Measurements from ENCODE around the gene LCOR. TPM values are rescaled to one million over a fixed set of nuclear protein-coding genes. Genes with fewer than 3 reads are reported as not detected.

Gene LCOR
- total RNA-seq, 1 experiment from 2014 or later = 42.1 TPM

- H3K23me2 ChIP-seq (ENCODE audit: insufficient read length, low read depth, low read length, poor library complexity, severe bottlenecking) = no peaks in the 10 kb centered on the region
- no peaks in the 10 kb centered on the region for H3K4me1 ChIP-seq (ENCODE audit: insufficient read depth, low read length)
- no peak overlapping the region for H3K4ac ChIP-seq (ENCODE audit: low read depth, low read length)
- H2BK15ac ChIP-seq (ENCODE audit: low read depth, low read length) = no peak overlapping the region
- no peak overlapping the region for H3K23ac ChIP-seq (ENCODE audit: insufficient read length, low read depth, low read length)
- H3K9me3 ChIP-seq (ENCODE audit: control insufficient read depth, low read depth, low read length) = no peaks in the 10 kb centered on the region
- peaks cover 0 to 18% (median 13%) of the 10 kb centered on the region in 3 experiments; a peak in 4 of 7 replicates for H3K36me3 Mint-ChIP-seq (ENCODE audit: insufficient read depth in 1 of 3, low read depth in 3 of 3)
- TF ChIP-seq CTCF (conservative IDR thresholded peaks at IDR 0.05) = no peak
- no peak overlapping the region for H2BK5ac ChIP-seq (ENCODE audit: insufficient read length, low read length)
- peaks cover 4% of the 10 kb centered on the region for H3K79me1 ChIP-seq (ENCODE audit: insufficient read depth, low read depth, low read length, poor library complexity, severe bottlenecking)
- H3K4me3 Mint-ChIP-seq = no peak overlapping the region
- H2AK5ac ChIP-seq (ENCODE audit: insufficient read length, low read length) = no peak overlapping the region
- H3T11ph ChIP-seq (ENCODE audit: low read length) = no peak overlapping the region
- no peaks in the 10 kb centered on the region for H3K9me3 Mint-ChIP-seq
- peaks cover 6% of the 10 kb centered on the region for H3K79me2 ChIP-seq (ENCODE audit: insufficient read depth, low read length)
- H3K18ac ChIP-seq (ENCODE audit: insufficient read length, low read depth, low read length) = no peak overlapping the region
- H3K4me1 Mint-ChIP-seq = peaks cover 32 to 41% of the 10 kb centered on the region in 2 experiments
- no peak overlapping the region for H3K9ac ChIP-seq (ENCODE audit: extremely low read depth, insufficient read length, low read length)
- no peak overlapping the region for H4K5ac ChIP-seq (ENCODE audit: insufficient read length, low read depth, low read length)
- H2BK20ac ChIP-seq (ENCODE audit: low read depth, low read length, poor library complexity, severe bottlenecking) = no peak overlapping the region
- no peak overlapping the region for H4K91ac ChIP-seq (ENCODE audit: insufficient read length, low read depth, low read length)
- no peaks in the 10 kb centered on the region for H3K27me3 Mint-ChIP-seq (ENCODE audit: low read depth)
- no peaks in the 10 kb centered on the region for H3K27me3 ChIP-seq (ENCODE audit: insufficient read depth, low read length)
- no peak overlapping the region for H3K56ac ChIP-seq (ENCODE audit: insufficient read length, low read depth, low read length)
- DNase-seq = no peak
- H2BK120ac ChIP-seq (ENCODE audit: low read depth, low read length, poor library complexity, severe bottlenecking) = no peak overlapping the region
- WGBS (ENCODE audit: extremely low coverage, insufficient read length, low lambda C conversion rate) = no CpG with 5 or more reads among the region's 4 CpGs
- H4K20me1 ChIP-seq (ENCODE audit: control insufficient read depth, insufficient read depth, insufficient read length) = no peaks in the 10 kb centered on the region
- no peak overlapping the region for H2AFZ ChIP-seq (ENCODE audit: low read length)
- H3K4me2 ChIP-seq (ENCODE audit: insufficient read depth, insufficient read length, low read length) = no peak overlapping the region
- no peak overlapping the region for H3K14ac ChIP-seq (ENCODE audit: insufficient read depth, low read length)
- H2BK12ac ChIP-seq (ENCODE audit: insufficient read length, low read depth, low read length) = no peak overlapping the region
- H4K8ac ChIP-seq (replicated peaks; ENCODE audit: insufficient read length, low read depth, low read length) = no peak overlapping the region
- H3K27ac ChIP-seq (ENCODE audit: insufficient read length, low read depth, low read length) = no peak overlapping the region
- no peak overlapping the region; a peak in 1 of 7 replicates for H3K27ac Mint-ChIP-seq
Observed at GRCh38 chr10:96904648-96905047, 72.5 kb downstream of the LCOR start.

Measured in H9 (cell line).